Measurements from ENCODE around the gene RRP12.

GRCh38 chr10:97328646-97329453 is 72.3 kb downstream of the RRP12 start:
- TF ChIP-seq POLR2AphosphoS5 (IDR thresholded peaks at IDR 0.05) (no peak), EP300 (conservative IDR thresholded peaks at IDR 0.05; ENCODE audit: poor library complexity, severe bottlenecking) (no peak), RAD21 (conservative IDR thresholded peaks at IDR 0.05) (no peak), CTCF (IDR thresholded peaks at IDR 0.05; ENCODE audit: poor library complexity, severe bottlenecking) (no peak), MXI1 (conservative IDR thresholded peaks at IDR 0.05; ENCODE audit: poor library complexity, severe bottlenecking) (no peak), EZH2 (IDR thresholded peaks at IDR 0.05; ENCODE audit: borderline replicate concordance, insufficient read depth, low read length, poor library complexity, severe bottlenecking) (no peak)
- TF ChIP-seq, protein P1, sequence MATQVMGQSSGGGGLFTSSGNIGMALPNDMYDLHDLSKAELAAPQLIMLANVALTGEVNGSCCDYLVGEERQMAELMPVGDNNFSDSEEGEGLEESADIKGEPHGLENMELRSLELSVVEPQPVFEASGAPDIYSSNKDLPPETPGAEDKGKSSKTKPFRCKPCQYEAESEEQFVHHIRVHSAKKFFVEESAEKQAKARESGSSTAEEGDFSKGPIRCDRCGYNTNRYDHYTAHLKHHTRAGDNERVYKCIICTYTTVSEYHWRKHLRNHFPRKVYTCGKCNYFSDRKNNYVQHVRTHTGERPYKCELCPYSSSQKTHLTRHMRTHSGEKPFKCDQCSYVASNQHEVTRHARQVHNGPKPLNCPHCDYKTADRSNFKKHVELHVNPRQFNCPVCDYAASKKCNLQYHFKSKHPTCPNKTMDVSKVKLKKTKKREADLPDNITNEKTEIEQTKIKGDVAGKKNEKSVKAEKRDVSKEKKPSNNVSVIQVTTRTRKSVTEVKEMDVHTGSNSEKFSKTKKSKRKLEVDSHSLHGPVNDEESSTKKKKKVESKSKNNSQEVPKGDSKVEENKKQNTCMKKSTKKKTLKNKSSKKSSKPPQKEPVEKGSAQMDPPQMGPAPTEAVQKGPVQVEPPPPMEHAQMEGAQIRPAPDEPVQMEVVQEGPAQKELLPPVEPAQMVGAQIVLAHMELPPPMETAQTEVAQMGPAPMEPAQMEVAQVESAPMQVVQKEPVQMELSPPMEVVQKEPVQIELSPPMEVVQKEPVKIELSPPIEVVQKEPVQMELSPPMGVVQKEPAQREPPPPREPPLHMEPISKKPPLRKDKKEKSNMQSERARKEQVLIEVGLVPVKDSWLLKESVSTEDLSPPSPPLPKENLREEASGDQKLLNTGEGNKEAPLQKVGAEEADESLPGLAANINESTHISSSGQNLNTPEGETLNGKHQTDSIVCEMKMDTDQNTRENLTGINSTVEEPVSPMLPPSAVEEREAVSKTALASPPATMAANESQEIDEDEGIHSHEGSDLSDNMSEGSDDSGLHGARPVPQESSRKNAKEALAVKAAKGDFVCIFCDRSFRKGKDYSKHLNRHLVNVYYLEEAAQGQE (IDR thresholded peaks at IDR 0.05; ENCODE audit: borderline replicate concordance), result no peak

Data from neural cell (in vitro differentiated cells).